GM19372 (cell line): Measurements from ENCODE around the gene CRISPLD2.

ENCODE experiments used
- ATAC-seq: cut with Tn5 transposase; IDR thresholded peaks from one replicate; pipeline ENCODE4 v1.9.1; 2021; ENCODE audit warnings: mild to moderate bottlenecking, low read depth, moderate library complexity; ENCODE audit not compliant: unreplicated experiment

Gene CRISPLD2

DNA sequence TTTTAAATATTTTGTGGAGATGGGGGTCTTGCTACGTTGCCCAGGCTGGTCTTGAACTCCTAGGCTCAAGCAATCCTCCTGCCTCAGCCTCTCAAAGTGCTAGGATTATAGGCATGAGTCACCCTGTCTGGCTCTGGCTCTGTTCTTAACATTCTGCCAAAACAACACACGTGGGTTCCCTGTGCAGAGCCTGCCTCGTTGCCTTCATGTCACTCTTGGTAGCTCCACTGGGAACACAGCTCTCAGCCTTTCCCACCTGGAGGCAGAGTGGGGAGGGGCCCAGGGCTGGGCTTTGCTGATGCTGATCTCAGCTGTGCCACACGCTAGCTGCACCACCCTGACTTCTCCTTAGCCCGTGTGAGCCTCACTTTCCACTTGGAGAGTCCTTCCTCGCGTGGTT lies 19.3 kb downstream of the CRISPLD2 start:
- ATAC-seq, result no peak

GRCh38 chr16:84839956-84840355 lies 20.2 kb downstream of the CRISPLD2 start:
- ATAC-seq, result no peak

- no peak for ATAC-seq
Measured at GRCh38 chr16:84840687-84841627, 21.2 kb downstream of the CRISPLD2 start.

DNA sequence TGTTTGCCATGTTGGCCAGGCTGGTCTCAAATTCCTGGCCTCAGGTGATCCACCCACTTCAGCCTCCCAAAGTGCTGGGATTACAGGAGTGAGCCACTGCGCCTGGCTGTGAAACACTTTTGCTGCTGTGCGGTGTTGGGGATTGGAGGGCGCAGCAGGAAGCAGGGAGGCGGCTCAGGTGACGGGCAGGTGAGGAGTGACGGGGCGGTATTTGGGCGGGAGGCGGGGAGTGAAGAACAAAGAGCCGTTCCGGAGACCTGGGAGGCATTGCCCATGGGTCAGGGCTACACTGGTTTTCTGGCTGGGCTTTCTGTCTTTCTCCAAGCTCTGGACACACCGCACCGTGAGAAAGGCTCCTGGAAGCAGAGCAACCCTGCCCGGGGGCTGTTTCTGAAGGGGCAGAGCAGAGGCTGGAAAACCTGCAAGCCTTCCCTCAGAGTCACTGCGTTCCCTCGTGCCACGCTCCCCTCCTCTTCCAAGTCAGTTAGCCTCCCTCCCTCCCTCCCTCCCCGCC lies 22.1 kb downstream of the CRISPLD2 start:
- no peak for ATAC-seq

- no peak for ATAC-seq
Measured at GRCh38 chr16:84842516-84843148, 22.8 kb downstream of the CRISPLD2 start.

DNA sequence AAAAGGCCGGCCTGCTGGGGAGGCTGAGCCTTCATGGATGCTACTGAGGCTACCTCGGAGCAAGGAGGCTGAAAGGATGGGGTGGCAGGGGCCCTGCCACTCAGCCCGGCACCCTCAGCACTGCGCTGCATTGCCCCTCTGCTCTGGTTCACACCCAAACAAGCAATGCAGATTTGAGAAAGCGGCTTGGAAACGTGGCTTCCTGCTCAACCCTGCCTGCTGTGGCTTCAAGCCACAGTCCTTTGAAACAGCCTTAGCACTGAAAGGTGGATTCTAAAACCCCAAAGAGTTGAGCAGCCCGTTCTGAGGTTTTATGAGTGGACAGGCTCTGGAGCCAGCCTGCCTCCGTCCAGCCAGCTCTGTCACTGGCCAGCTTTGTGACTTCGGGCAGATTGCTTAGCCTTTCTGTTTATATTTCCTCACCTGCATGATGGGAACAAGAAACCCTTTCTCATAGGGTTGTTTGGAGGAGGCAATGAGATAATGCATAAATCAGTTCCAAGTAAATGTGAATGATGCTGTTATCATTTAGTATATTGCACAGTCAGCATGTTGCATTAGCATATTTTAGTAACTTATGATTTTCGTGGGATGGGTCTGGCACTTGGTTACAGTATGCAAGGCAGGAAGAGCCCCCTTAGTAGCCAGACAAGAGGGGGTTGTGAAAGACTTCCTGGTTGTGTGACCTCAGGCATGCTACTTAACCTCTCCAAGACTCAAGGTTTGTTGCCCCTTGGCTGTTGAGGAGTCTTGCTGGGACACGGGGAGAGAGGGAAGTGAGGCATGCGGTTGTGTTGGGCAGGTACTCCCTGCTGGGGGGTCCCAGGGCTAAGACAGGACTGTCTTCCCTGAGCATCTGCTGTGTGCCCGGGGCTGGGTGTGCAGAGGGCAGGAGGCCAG lies 23.6 kb downstream of the CRISPLD2 start:
- ATAC-seq, result no peak

DNA sequence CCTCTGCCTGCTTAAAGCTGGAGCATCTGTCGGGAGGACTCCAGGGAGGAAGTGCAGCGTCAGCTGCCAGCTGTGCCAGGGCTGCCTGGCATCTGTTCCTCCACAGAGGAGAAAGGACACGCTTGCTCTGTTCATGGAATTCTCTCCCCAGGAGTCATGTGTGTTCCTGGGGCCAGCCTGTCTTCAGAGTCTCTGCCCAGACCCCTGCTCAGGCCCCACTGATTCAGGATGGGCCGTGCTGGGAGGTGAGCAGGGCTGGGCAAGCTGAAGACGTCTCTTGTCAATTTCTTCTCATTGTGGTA lies 24.2 kb downstream of the CRISPLD2 start:
- ATAC-seq, result no peak

- ATAC-seq, result no peak
Measured at GRCh38 chr16:84844559-84845495, 25.0 kb downstream of the CRISPLD2 start.

DNA sequence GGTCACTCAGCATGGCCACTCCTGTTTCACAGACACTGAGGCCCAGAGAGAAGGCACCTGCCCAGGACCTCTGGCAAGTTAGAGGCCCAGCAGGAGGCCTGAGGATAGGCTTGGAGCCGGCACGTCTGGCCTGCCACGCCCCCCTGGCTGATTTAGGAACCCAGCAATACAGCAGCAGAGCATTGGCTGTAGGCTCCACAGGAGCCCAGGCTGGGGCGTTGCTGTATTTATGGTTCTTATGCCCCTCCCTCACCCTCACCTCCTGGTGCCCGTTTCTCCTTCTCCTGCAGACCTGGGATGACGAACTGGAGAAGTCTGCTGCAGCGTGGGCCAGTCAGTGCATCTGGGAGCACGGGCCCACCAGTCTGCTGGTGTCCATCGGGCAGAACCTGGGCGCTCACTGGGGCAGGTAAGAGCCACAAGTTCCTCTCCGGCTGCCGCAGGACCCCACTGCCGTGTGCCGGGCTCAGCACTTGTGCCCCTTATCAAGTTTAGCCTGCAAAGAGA lies 25.8 kb downstream of the CRISPLD2 start:
- no peak for ATAC-seq

GRCh38 chr16:84847564-84848355 lies 28.0 kb downstream of the CRISPLD2 start:
- ATAC-seq, result no peak

GRCh38 chr16:84848986-84849634 lies 29.3 kb downstream of the CRISPLD2 start:
- no peak for ATAC-seq

DNA sequence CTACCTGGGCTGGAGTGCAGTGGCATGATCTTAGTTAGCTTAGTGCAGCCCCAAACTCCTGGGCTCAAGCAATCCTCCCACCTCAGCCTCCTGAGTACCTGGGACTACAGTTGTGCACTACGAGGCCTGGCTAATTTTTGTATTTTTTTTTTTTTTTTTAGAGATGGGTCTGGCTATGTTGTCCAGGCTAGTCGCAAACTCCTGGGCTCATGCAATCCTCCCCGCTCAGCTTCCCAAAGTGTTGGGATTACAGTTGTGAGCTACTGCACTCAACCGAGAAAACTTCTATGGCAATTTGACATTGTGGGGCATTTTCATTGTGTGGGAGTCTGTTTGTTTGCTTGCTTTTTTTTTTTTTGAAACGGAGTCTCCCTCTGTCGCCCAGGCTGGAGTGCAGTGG lies 30.0 kb downstream of the CRISPLD2 start:
- no peak for ATAC-seq

- no peak for ATAC-seq
Measured at GRCh38 chr16:84850714-84851113, 30.9 kb downstream of the CRISPLD2 start.

DNA sequence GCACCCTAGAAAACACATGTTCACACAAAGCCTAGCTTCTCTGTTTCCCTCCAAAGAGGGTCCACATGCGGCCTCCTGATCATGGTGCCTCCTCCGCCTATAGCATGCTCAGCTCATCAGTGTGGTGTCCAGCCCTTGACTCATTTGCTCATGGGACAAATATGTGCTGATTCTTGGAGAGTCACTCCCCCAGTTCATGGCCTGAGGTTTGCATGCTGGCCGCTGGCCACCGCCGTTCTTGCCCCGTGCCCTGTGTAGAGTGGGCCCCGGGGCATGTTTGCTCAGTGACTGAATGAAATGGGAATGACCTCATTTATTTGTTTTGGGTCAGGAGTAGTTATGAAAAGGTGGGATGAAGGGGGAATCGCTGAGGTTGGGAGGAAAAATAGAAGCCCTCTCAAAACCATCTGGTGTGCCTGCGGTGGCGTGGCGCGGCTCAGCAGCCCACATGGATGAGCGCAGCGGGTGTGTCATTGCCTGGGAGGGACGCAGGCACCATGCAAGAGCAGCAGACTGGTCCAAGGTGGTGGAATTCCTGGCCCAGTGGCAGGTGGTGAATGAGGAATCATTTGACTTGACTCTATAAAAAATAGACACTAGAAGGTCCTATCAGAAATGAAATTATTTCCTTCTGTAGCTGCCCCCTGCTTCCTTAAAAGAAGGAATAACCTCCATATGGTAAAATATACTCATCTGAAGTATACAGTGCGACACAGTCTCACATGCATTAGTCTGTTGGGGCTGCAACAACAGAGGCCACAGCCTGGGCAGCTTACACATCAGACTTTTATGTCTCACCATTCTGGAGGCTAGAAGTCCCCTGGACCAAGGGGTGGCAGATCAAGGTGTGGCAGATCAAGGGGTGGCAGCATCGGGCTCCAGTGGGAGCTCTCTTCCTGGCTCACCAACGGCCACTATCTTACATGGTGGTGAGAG lies 31.7 kb downstream of the CRISPLD2 start:
- ATAC-seq, result no peak

DNA sequence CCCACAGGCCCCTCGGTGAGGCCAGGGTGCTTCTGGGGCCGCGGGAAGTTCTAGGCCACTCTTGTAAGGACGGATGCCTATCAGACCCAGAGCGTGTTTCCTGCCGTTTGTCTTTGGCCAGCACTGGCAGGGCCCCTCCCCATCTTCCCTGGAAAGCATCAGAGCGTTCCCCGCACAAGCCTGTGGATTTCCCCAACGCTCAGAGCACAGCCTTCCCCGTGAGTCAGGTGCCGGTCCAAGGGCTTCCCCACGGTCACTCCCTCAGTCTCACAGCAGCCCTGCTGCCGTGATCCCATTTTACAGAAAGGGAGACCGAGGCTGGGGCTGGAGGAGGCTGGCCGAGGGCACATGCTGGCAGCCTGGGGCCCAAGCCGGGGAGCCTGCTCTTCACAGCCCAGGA lies 33.7 kb downstream of the CRISPLD2 start:
- no peak for ATAC-seq

- no peak for ATAC-seq
Measured at GRCh38 chr16:84854759-84855158, 35.0 kb downstream of the CRISPLD2 start.
